K562 treated with DMSO at 1 percent for 24 hours (cell line): ENCODE results near the gene EIF3I. TPM values are rescaled to one million over a fixed set of nuclear protein-coding genes. Genes with fewer than 3 reads are reported as not detected.

Source experiments
- total RNA-seq: library from RNA; unstranded; fragments of 300-600 nt; gene quantifications from 2 replicates; pipeline ENCODE4 v1.2.3, GENCODE V29; 2022; ENCODE audit warnings: low read depth; ENCODE audit not compliant: insufficient read depth

EIF3I gene
- 260 and 263 TPM in 2 replicates for total RNA-seq

GRCh38 chr1:32221980-32222755 is at the start of gene EIF3I, which contains the start of gene TMEM234:
Gene EIF3I, plus strand, starts transcription at chr1:32222407. Its CDS starts 35 bp downstream, at chr1:32222442.
Gene TMEM234, minus strand, starts transcription at chr1:32222353. Its CDS starts 31 bp downstream, at chr1:32222322.

GRCh38 chr1:32179443-32180185 is 42.6 kb upstream of the EIF3I start, which contains the start of gene TXLNA:
Gene TXLNA, plus strand, starts transcription at chr1:32179675. Its CDS starts 671 bp downstream, at chr1:32180346.

GRCh38 chr1:32200226-32201010 is 21.8 kb upstream of the EIF3I start, which contains the start of gene CCDC28B:
Gene CCDC28B, plus strand, starts transcription at chr1:32200595. Its CDS starts 1,341 bp downstream, at chr1:32201936.

GRCh38 chr1:32205401-32206370 is 16.5 kb upstream of the EIF3I start, which contains the start of gene IQCC:
Gene IQCC, plus strand, starts transcription at chr1:32205671. Its CDS starts 11 bp downstream, at chr1:32205682.

GRCh38 chr1:32208891-32209328 is 13.3 kb upstream of the EIF3I start, which contains the start of gene DCDC2B:
Gene DCDC2B, plus strand, starts transcription at chr1:32209089. Its CDS starts 5 bp downstream, at chr1:32209094.

GRCh38 chr1:32246888-32247273 is 24.7 kb downstream of the EIF3I start, which contains the start of gene FAM167B:
Gene FAM167B, plus strand, starts transcription at chr1:32247222. Its CDS starts 200 bp downstream, at chr1:32247422.

GRCh38 chr1:32250893-32251716 is 28.9 kb downstream of the EIF3I start, which contains the start of gene LCK:
Gene LCK, plus strand, starts transcription at chr1:32251265. Its CDS starts 23,065 bp downstream, at chr1:32274330.

Other genes with a start within 250 kb of the EIF3I start
- gene KHDRBS1, start 208.5 kb upstream of the EIF3I start, total RNA-seq: 144 and 155 TPM in 2 replicates
- gene TMEM39B, start 149.5 kb upstream of the EIF3I start, total RNA-seq: 27.9 and 30.6 TPM in 2 replicates
- 20.3 and 20.9 TPM in 2 replicates for gene KPNA6, start 114.4 kb upstream of the EIF3I start, total RNA-seq
- gene TXLNA, start 42.7 kb upstream of the EIF3I start, total RNA-seq: 43.3 and 43.8 TPM in 2 replicates
- 39.0 and 39.9 TPM in 2 replicates for gene CCDC28B, start 21.8 kb upstream of the EIF3I start, total RNA-seq
- gene IQCC, start 16.7 kb upstream of the EIF3I start, total RNA-seq: 5.7 and 6.1 TPM in 2 replicates
- not detected in 2 replicates for gene DCDC2B, start 13.3 kb upstream of the EIF3I start, total RNA-seq
- 11.8 and 14.2 TPM in 2 replicates for gene TMEM234, start 54 bp upstream of the EIF3I start, total RNA-seq
- gene FAM167B, start 24.8 kb downstream of the EIF3I start, total RNA-seq: not detected in 2 replicates
- gene LCK, start 28.9 kb downstream of the EIF3I start, total RNA-seq: not detected in 2 replicates
- gene HDAC1, start 69.7 kb downstream of the EIF3I start, total RNA-seq: 201 and 222 TPM in 2 replicates
- gene MARCKSL1, start 113.8 kb downstream of the EIF3I start, total RNA-seq: 81.0 and 81.4 TPM in 2 replicates
- 13.8 and 16.1 TPM in 2 replicates for gene FAM229A, start 140.1 kb downstream of the EIF3I start, total RNA-seq
- 1.3 and 1.4 TPM in 2 replicates for gene TSSK3, start 140.1 kb downstream of the EIF3I start, total RNA-seq
- 59.5 and 67.9 TPM in 2 replicates for gene BSDC1, start 172.0 kb downstream of the EIF3I start, total RNA-seq
- gene ZBTB8B, start 242.7 kb downstream of the EIF3I start, total RNA-seq: not detected in 2 replicates